Measurements from ENCODE around the gene PPP1R7.

DNA sequence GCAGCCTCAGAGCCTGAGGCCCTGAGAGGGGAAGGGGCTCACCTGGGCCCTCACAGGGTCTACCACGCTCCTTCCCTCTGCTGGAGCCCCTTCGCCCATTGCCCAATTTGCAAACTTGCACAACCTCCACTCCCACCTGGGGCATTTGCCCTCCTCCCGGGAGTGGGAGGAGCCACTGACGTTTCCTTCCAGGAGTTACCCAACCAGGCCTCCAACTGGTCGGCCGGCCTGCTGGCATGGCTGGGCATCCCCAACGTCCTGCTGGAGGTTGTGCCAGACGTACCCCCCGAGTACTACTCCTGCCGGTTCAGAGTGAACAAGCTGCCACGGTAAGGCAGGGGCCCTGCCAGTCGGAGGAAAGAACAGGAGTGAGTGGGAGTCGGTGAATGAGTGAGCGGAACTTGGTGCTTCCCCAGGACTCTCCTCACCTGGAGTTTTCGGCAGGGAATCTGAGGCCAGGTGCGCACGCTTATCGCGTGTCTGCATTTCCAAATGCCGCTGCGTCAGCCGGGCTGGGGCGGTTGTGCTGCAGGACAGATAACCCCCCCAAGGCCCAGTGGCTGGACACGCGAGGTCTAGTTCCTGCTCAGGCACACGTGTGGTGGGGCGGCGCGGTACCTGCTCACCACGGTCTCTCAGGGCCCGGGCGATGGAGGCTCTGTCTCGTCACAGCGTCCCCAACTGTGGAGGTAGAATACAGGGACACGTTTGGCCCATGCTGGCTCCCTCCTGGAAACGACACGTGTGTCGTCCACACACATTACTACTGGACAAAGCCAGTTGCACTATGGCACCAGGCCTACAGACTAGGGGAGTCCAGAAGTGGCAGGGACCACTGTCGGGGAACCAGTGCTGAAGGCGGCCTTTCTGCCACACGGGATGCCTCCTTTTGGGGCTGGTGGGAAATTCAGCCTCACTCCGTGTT is 49.9 kb downstream of the PPP1R7 start:
- no peak for TF ChIP-seq USF2 (IDR thresholded peaks at IDR 0.05; ENCODE audit: borderline replicate concordance, low read depth, low read length)
- TF ChIP-seq, protein P1, sequence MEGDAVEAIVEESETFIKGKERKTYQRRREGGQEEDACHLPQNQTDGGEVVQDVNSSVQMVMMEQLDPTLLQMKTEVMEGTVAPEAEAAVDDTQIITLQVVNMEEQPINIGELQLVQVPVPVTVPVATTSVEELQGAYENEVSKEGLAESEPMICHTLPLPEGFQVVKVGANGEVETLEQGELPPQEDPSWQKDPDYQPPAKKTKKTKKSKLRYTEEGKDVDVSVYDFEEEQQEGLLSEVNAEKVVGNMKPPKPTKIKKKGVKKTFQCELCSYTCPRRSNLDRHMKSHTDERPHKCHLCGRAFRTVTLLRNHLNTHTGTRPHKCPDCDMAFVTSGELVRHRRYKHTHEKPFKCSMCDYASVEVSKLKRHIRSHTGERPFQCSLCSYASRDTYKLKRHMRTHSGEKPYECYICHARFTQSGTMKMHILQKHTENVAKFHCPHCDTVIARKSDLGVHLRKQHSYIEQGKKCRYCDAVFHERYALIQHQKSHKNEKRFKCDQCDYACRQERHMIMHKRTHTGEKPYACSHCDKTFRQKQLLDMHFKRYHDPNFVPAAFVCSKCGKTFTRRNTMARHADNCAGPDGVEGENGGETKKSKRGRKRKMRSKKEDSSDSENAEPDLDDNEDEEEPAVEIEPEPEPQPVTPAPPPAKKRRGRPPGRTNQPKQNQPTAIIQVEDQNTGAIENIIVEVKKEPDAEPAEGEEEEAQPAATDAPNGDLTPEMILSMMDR (IDR thresholded peaks at IDR 0.05): no peak
- TF ChIP-seq ELF1 (IDR thresholded peaks at IDR 0.05): no peak
- no peak for TF ChIP-seq RAD21 (IDR thresholded peaks at IDR 0.05; ENCODE audit: low read length)
- no peak for TF ChIP-seq YY1 (IDR thresholded peaks at IDR 0.05; ENCODE audit: low read depth)
- TF ChIP-seq USF1 (IDR thresholded peaks at IDR 0.05; ENCODE audit: borderline replicate concordance, low read depth): no peak
- TF ChIP-seq MXI1 (IDR thresholded peaks at IDR 0.05; ENCODE audit: low read depth, low read length): no peak
- no peak for TF ChIP-seq FOXM1 (IDR thresholded peaks at IDR 0.05; ENCODE audit: low read depth)
